HL-60 (cell line): ENCODE results near the gene TPBGL.

Experiments used
- DNase-seq, 2 experiments: peaks; one replicate each; pipeline ENCODE4 v3.0.0-alpha.2; 2010 to 2020; ENCODE audit warnings: low read depth in 1 of 2, low spot score in 1 of 2
- H3K27ac ChIP-seq: fragments of 250-450 bp; sonication (Bioruptor Pico); replicated peaks from 2 replicates; pipeline ENCODE4 v1.5.1; 2020; ENCODE audit warnings: mild to moderate bottlenecking, moderate library complexity
- H3K27me3 ChIP-seq: fragments of 250-450 bp; sonication (Bioruptor Pico); 2 replicates; pipeline ENCODE4 v1.5.1; 2021; ENCODE audit warnings: mild to moderate bottlenecking, moderate library complexity; ENCODE audit not compliant: insufficient read depth, poor library complexity, severe bottlenecking
- H3K4me3 ChIP-seq: replicated peaks from 2 replicates; pipeline ENCODE4 v1.5.1; 2011; ENCODE audit warnings: mild to moderate bottlenecking, control low read depth, low read length; ENCODE audit not compliant: insufficient read depth
- GABPA ChIP-seq: IDR thresholded peaks from 2 replicates; pipeline ENCODE4 v1.6.1; 2012; ENCODE audit warnings: low read depth
- POLR2AphosphoS5 ChIP-seq: IDR thresholded peaks from 2 replicates; pipeline ENCODE4 v1.6.1; 2012; ENCODE audit warnings: low read depth
- SPI1 ChIP-seq: IDR thresholded peaks from 2 replicates; pipeline ENCODE4 v1.6.1; 2012; ENCODE audit warnings: low read depth, mild to moderate bottlenecking, borderline replicate concordance
- TF ChIP-seq, protein P1 (sequence below): IDR thresholded peaks from one replicate; pipeline ENCODE4 v1.5.1; 2011; ENCODE audit warnings: low read length, control low read depth, inconsistent platforms; ENCODE audit not compliant: insufficient read depth
- TF ChIP-seq, protein P2 (sequence below): IDR thresholded peaks from 2 replicates; pipeline ENCODE4 v1.6.1; 2012; ENCODE audit warnings: low read depth; ENCODE audit not compliant: insufficient replicate concordance

TPBGL gene

DNA sequence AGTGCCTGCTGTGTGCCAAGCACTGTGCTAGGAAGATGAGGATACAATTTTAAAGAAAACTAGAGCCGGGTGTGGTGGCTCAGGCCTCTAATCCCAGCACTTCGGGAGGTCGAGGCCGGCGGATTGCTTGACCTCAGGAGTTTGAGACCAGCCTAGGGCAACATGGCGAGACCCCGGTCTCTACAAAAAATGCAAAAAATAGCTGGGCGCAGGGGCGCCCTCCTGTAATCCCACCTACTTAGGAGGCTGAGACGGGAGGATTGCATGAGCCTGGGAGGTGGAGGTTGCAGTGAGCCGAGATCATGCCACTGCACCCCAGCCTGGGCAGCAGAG, 8.3 kb downstream of the TPBGL start:
- no peak for DNase-seq
- no peak overlapping the region for H3K4me3 ChIP-seq
- H3K27ac ChIP-seq = no peak overlapping the region
- H3K27me3 ChIP-seq = no peaks in the 10 kb centered on the region
- TF ChIP-seq SPI1 = no peak
- TF ChIP-seq GABPA = no peak
- TF ChIP-seq POLR2AphosphoS5 = no peak

DNA sequence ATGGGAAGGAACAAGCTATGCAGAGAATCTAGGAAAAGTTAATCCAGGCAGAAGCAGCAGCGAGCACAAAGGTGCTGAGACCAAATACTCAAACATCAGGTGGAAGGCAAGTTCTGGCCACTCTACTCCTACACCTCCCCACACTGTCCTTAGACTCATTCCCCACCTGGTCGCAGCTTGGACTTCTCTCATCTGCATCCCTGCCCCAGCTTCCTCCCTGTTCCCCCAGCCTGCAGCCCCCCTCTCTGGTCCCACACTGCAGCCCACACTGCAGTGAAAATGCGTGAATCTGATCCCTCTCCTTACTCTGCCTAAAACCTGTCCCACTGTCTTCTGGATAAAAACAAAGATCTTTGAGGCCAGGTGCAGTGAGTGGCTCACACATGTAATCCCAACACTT, 9.1 kb downstream of the TPBGL start:
- TF ChIP-seq SPI1 (no peak), POLR2AphosphoS5 (no peak), GABPA (no peak)
- TF ChIP-seq, protein P1, sequence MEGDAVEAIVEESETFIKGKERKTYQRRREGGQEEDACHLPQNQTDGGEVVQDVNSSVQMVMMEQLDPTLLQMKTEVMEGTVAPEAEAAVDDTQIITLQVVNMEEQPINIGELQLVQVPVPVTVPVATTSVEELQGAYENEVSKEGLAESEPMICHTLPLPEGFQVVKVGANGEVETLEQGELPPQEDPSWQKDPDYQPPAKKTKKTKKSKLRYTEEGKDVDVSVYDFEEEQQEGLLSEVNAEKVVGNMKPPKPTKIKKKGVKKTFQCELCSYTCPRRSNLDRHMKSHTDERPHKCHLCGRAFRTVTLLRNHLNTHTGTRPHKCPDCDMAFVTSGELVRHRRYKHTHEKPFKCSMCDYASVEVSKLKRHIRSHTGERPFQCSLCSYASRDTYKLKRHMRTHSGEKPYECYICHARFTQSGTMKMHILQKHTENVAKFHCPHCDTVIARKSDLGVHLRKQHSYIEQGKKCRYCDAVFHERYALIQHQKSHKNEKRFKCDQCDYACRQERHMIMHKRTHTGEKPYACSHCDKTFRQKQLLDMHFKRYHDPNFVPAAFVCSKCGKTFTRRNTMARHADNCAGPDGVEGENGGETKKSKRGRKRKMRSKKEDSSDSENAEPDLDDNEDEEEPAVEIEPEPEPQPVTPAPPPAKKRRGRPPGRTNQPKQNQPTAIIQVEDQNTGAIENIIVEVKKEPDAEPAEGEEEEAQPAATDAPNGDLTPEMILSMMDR = no peak
- TF ChIP-seq, protein P2, sequence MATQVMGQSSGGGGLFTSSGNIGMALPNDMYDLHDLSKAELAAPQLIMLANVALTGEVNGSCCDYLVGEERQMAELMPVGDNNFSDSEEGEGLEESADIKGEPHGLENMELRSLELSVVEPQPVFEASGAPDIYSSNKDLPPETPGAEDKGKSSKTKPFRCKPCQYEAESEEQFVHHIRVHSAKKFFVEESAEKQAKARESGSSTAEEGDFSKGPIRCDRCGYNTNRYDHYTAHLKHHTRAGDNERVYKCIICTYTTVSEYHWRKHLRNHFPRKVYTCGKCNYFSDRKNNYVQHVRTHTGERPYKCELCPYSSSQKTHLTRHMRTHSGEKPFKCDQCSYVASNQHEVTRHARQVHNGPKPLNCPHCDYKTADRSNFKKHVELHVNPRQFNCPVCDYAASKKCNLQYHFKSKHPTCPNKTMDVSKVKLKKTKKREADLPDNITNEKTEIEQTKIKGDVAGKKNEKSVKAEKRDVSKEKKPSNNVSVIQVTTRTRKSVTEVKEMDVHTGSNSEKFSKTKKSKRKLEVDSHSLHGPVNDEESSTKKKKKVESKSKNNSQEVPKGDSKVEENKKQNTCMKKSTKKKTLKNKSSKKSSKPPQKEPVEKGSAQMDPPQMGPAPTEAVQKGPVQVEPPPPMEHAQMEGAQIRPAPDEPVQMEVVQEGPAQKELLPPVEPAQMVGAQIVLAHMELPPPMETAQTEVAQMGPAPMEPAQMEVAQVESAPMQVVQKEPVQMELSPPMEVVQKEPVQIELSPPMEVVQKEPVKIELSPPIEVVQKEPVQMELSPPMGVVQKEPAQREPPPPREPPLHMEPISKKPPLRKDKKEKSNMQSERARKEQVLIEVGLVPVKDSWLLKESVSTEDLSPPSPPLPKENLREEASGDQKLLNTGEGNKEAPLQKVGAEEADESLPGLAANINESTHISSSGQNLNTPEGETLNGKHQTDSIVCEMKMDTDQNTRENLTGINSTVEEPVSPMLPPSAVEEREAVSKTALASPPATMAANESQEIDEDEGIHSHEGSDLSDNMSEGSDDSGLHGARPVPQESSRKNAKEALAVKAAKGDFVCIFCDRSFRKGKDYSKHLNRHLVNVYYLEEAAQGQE = no peak
- DNase-seq = no peak
- Histone ChIP-seq H3K4me3 (no peak overlapping the region), H3K27me3 (no peaks in the 10 kb centered on the region), H3K27ac (no peak overlapping the region)

DNA sequence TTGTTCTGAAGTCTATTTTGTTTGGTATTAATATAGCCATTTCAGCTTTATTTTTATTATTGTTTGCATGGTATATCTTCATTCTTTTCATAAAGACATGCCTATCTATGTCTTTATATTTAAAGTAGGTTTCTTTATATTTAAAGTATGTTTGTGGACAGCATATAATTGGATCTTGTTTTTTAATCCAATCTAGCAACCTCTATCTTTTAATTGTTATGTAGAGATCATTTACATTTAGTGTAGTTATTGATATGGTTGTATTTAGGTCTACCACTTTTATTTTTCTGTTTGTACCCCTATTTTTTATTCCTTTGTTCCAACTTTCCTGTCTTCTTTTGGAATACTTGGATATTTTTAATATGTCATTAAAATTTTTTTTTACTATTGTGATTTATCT, 13.8 kb downstream of the TPBGL start:
- Histone ChIP-seq H3K4me3 (no peak overlapping the region), H3K27ac (no peak overlapping the region), H3K27me3 (no peaks in the 10 kb centered on the region)
- TF ChIP-seq, protein P1 = no peak
- no peak for TF ChIP-seq GABPA
- DNase-seq = no peak

DNA sequence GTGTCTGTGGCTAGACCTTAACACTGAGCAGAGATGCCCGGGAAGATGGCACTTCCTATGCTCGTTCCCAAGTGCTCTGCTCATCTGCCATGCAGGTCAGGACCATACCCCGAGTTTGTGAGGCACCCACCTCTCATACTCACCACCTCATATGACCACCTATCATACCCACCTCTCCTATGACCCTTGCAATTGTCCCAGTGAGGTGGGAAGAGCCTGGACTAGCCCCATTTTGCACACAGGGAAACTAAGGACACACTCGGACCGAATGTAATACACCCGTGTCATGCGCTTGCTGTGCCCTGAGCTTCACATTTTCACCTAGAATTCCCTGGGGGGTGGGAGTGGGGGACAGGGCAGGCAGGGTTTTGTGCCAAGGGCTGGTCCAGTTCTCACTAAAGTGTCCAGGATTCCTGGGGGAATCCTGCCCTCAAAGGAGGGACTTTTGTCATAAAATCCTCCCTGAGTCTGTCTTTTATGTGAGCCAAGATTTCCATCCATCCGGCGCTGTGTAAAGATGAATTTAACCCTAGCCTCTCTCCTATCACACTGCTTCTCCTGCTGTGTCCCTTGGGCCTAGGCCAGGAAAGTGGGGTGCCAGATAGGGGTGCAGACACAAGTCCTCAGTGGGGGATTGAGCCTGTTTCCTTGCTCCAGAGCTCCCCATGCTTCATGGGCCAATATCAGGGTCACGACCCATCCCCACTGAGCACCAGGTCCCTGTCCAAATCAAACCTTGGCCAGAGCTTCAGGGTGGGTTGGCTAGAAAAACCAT, 20.0 kb downstream of the TPBGL start:
- H3K27ac ChIP-seq = no peak overlapping the region
- H3K27me3 ChIP-seq = no peaks in the 10 kb centered on the region
- TF ChIP-seq POLR2AphosphoS5 (0 out of 2 replicates have a peak, but pooled peaks have one; percentile 8), GABPA (no peak)
- no peak for DNase-seq
- H3K4me3 ChIP-seq = no peak overlapping the region

DNA sequence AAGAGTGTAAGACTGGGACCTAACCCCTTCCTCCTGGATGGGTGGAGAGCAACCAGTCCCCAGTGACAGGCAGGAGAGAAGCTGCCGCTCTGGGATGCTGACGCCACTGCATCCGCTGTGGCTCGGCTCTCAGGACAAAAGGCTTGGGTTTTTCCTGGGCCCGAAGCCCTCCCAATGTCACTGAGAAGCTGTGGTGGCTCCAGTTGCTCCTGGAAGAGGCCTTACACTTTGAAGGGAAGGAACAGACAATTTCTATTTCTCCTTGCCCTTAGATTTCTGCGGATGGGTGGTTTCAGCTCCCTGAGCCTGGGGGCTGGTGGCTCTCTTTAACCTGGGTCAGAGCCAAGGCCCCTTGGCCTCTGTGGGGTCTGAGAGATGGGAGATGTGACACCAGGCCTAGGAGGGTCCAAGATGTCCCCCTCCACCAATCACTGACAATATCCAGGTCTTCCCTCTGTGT, 21.4 kb downstream of the TPBGL start:
- Histone ChIP-seq H3K4me3 (no peak overlapping the region), H3K27ac (no peak overlapping the region; the same call in 1 of the 2 replicates), H3K27me3 (no peaks in the 10 kb centered on the region)
- no peak for DNase-seq
- TF ChIP-seq SPI1 (no peak), POLR2AphosphoS5 (no peak)
- TF ChIP-seq, protein P2 = no peak
